Neural progenitor cell (in vitro differentiated cells): Measurements from ENCODE around the gene KISS1.

Experiments used
- EZH2phosphoT487 ChIP-seq: fragments of 200-600 bp; sonication (generic); IDR thresholded peaks from 2 replicates; pipeline ENCODE4 v1.6.1; 2017; ENCODE audit warnings: antibody characterized with exemption
- TF ChIP-seq, protein P1 (sequence below): fragments of 200-600 bp; sonication (generic); IDR thresholded peaks from 2 replicates; pipeline ENCODE4 v1.5.1; 2017; ENCODE audit warnings: antibody characterized with exemption, mild to moderate bottlenecking

DNA sequence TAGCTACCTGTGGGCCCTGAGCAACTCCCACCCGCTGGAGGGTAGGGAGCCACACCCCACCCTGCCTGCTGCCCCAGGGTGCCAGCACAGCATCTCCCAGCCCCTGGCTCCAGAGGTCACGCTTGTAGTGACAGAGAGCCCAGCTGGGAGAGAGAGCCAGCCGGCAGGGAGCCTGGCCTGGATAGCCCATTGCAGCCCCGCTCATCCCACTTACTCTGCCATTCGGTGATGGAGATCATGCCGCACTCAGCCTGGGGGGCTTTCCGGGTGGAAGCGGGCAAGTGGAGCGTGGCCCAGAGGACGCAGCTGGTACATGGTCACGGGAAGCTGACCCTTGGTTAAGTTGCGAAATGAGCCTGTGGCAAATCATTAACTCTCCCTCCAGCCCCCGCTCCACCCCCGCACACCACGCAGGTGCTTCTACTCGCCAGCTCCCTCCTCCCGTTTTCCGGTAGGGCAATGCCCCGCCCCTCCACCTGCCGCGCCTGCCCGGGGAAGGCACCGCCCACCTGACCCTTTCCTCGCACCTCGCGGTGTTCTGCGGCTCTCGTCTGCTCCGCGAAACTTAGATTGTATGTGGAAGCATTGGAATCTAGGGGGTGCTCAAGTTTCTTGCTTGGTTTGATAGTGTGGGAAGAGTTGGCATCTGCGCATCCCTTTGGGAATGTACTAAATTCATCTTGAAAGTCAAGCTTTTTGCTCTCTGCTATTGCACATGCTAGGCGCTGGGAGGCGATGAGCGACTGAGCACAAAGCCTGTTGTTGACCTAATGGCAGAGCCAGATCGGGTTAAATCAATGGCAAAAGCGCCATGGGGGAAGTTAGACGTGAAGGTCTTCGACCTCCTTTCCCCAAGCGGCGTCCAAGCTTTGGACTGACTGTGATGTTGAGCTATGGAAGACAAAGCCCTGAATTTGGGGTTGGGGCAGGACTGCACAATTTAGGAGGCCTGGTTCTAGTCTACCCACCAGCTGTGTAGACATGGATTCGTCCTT lies 17.7 kb upstream of the KISS1 start, which contains the start of gene GOLT1A:
- TF ChIP-seq, protein P1, sequence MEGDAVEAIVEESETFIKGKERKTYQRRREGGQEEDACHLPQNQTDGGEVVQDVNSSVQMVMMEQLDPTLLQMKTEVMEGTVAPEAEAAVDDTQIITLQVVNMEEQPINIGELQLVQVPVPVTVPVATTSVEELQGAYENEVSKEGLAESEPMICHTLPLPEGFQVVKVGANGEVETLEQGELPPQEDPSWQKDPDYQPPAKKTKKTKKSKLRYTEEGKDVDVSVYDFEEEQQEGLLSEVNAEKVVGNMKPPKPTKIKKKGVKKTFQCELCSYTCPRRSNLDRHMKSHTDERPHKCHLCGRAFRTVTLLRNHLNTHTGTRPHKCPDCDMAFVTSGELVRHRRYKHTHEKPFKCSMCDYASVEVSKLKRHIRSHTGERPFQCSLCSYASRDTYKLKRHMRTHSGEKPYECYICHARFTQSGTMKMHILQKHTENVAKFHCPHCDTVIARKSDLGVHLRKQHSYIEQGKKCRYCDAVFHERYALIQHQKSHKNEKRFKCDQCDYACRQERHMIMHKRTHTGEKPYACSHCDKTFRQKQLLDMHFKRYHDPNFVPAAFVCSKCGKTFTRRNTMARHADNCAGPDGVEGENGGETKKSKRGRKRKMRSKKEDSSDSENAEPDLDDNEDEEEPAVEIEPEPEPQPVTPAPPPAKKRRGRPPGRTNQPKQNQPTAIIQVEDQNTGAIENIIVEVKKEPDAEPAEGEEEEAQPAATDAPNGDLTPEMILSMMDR = peak; percentile 77
- TF ChIP-seq EZH2phosphoT487 = no peak
